GM21390 (cell line): ENCODE data around the gene NDNF.
A peak's percentile ranks its signal among the peaks of the same experiment; 100 is the strongest.

Source experiments
- ATAC-seq: cut with Tn5 transposase; IDR thresholded peaks from one replicate; pipeline ENCODE4 v1.9.1; 2021; ENCODE audit not compliant: unreplicated experiment

The NDNF gene

GRCh38 chr4:121071640-121072223 lies 603 bp downstream of the NDNF start:
- no peak for ATAC-seq

DNA sequence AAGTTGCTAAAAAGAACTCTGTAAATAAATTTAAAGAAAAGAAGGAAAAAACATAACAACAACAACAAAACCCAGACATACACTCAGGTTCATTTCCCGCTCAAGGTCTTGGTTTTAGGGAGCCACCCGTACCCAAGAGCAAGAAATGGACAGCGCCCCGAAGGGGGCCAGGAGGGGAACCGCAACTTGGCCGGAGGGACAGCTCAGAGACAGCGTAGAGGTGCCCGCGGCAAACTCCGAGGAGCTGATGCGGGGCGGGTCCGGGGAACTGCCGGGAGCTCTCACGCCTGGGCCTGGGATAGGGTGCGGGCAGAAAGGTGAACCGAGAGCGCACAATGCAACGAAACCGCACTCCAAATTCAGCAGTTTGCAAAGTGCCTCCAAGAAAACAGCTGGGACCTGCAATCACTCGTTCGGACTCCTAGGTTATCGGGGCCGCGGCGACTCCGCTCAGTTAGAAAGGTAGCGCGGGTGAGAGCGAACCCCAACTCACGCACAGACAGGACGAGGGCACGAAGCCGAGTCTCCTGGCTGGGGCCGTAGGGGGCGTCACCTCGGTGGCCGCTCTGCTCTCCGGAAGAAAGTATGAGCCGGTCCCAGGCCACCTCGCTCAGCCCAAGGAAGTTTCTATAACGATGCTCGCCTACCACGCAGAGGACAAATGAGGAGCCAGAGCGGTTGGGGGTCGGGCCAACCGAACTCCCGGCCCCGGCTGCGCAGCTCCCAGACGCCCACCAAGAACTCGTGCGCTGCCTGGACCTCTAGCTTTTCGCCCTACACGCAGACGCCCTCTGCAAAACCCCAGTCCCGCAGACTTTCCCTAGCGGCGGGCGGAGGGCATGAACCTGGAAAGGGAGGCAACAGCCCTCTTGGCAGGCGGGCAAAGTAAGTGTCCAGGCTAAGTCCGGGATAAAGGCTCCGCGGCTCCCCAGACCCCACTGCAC lies 1.4 kb downstream of the NDNF start:
- no peak for ATAC-seq

- ATAC-seq = no peak
Measured at GRCh38 chr4:121070274-121070673, 2.1 kb downstream of the NDNF start.

GRCh38 chr4:121069430-121069829 lies 2.9 kb downstream of the NDNF start:
- no peak for ATAC-seq

DNA sequence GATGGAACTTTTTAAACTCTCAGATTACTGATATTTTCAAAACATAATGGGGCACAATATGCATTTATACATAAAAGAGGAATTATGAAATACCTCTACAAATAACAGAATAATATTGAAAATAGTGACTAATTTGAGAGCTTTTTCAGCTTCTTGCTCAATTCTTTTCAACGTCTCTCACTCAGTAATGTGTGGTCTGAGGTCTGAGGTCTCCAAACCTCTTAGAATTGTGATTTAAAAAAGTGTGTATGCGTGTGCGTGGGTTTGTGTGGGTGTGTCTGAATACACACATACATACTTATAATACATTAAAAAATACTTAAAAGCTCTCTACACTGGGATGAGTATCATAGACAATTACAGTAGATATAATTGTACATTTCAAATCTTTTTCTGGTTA lies 7.9 kb downstream of the NDNF start:
- no peak for ATAC-seq

DNA sequence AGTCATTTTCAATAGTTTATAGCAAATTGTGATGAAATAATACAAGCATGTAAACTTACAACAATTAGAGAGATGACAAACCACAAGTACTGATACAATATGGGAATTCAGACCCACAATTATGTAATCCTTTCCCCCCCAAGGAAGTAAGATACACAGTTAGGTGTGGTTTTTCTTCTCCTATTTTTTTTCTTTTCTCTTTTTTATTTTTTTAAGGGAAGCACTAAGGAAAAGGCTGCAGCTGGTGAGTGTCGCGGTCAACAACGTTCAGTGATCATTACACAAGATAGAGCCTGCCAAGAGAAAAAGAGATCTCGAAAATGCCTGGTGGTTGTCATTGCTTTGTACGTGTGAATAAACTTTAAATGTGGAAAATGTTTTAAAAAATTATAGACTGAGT lies 9.8 kb downstream of the NDNF start:
- no peak for ATAC-seq

GRCh38 chr4:121061861-121062260 lies 10.5 kb downstream of the NDNF start:
- ATAC-seq = no peak

GRCh38 chr4:121061215-121061614 lies 11.1 kb downstream of the NDNF start:
- ATAC-seq = no peak

- no peak for ATAC-seq
Measured at GRCh38 chr4:121057466-121057922, 14.8 kb downstream of the NDNF start.

DNA sequence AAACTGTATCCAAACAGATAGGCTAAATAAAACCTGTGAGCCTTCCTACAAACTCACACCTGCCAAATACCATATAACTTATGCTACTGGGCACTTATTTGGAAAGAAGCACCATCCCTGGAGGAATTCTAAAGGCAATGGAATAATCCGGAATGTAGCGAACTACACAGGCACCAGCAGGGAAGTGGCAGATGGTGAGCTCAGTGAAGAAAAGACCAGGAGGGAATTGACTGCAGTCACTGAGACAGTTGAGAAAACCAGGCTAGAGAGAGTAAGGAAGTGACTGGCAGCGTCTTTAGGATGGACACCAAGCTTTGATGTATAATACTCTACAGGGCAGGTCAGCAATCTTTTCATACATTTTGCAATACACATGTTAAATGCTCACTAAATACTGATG lies 16.3 kb downstream of the NDNF start:
- ATAC-seq = no peak

DNA sequence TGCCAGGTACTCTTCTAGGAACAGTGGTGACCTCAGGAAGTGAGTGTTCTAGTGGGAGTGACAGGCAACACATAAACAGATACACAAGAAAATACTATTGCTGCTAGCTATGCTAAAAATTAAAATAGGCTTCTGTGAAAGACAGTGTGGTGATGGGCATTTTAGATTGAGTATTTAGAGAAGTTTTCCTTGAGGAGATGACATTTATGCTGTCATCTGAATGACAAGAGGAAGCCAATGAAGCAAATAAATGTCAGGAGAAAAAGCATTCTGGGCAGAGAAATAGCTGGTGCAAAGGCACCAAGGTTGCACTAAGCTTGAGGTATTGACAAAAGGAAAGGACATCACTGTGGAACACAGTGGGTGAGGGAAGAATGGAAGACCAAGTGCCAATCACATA lies 18.0 kb downstream of the NDNF start:
- no peak for ATAC-seq

DNA sequence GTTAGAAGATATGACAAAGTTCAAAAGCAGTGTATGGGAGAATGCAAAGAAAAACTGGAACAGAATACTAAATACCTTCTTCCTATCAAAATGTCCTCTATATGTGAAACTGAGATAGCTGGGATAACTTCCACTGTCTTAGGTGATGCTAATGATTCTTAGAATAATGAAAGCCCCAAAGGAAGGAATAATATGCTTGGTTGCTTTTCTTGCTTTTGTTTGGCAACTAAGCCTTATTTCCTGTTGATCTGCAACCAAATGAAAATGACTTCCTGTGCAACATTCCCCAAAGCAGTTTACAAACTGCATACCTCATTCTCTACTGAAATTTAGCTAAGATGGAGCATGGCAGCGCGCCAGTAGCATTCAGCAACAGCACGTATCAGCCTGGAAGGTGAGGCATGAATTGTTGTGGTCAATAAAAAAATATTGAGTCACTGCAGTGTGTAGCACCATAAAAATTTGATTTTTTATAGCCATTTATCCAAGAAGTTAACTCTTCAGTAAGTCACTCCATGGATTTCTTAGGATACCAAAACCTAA lies 18.7 kb downstream of the NDNF start:
- no peak for ATAC-seq

GRCh38 chr4:121050300-121050699 lies 22.0 kb downstream of the NDNF start:
- no peak for ATAC-seq

DNA sequence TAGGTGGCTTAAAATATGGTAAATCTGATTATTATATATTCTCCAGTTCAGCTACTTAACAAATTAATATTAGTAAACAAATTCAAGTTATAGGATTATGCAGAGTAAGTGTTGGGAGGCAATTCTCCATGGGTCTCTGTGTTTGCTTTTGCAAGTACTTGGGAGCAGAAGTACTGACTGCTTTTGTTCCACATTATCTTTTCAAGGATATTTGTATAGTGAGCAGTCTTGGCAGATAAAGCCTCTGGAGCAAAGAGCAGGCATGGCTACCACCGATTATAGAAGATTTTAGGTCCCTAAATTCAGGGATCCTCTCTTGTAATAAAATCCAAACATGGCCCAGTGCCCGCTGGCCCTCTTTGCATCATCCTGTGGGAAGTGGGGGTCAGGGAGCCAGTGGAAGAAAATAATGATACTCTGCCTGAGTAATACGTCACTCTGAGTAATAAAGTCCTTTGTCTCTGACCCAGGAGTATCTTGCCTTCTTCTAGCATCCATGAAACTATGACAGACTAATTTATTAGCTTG lies 23.2 kb downstream of the NDNF start:
- no peak for ATAC-seq

DNA sequence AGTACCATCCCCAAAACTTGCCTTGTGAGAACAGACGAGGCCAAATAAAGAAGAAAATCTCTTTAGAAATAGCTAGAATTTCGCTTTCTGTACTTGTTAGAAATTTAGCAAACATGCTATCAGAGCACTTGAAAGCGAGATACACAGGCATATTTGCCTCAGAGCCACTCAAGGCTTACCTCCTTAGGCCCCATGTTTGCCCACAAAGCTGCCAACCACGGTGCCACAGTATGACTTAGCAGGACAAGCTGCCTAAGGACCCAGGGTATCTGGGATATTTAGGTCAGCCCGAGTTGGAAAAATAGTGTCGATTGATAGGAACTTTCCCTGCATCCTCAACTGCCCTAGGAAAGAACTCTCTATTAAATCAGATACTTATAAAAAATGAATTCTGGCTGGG lies 24.2 kb downstream of the NDNF start:
- ATAC-seq = no peak

DNA sequence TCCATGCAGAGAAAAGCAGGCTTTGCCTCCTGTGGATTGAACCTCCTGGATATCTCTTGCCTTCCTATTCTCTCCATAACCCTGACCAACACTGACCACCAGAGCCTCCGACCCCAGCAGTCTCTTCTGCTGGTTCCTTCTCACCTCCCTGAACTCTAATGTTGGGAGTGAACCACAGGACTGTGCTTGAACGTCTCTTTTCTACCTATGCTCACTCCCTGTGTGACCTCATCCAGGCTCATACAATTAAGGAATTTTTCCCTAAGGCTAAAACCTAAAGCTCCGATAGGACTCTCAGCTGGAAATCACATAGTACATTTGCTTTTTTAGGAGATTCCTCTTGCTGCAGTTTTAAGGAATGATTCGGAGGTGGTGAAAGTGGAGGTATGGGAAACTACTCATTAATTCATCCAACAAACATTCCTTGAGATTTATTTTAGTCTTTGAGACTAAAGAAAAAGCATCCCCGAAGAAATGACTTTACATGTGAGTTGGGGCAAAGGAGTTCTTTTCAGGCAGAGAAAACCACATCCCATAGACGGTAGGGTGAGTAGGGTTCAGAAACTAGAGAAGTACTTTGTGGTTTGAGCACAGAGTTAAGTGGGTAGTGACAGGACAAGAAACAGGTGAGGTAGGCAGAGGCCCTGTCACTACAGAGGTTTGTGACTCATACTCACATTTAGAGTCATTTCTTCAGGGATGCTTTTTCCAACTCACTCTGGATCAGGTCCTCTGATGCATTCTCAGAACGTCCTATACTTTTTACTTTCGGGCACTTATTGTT lies 30.8 kb downstream of the NDNF start:
- ATAC-seq = peak; percentile 99

GRCh38 chr4:121034017-121034416 lies 38.3 kb downstream of the NDNF start:
- no peak for ATAC-seq

DNA sequence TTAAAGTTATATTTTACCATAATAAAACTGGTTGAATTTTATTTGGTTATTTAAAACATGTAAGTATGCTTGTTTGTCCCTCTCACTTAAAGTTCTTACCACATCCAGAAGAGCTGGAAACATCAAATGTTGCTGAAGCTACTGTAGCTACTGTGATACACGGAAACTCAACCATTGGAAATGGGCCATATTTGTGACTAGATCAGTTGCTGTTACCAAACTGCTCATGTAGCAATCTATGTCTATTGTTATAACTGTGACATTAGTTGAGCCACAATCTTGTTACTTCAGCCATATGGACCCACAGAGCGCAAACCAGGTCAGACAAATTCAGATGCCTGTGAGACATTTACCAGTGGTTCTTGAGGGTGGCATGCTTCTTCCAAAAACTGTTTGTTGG lies 41.6 kb downstream of the NDNF start:
- no peak for ATAC-seq

DNA sequence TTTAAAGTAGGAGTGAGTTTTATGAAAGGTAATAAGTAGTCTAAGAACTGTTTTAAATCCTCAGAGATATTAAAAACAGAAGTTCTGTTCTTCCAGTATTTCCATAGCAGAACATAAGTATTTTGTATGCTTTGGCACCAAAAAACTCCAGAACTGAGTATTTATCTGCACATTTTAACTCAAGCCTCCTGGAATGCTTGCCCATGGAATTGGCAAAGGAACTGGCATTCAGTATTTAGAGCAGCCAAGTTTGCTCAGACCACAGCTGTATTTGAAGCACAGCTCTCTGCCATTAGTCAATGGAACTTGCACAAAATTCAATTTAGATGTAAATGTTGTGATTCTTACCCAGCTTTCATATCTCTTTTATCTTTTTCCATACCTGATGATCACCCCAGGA lies 42.2 kb downstream of the NDNF start:
- ATAC-seq = no peak

DNA sequence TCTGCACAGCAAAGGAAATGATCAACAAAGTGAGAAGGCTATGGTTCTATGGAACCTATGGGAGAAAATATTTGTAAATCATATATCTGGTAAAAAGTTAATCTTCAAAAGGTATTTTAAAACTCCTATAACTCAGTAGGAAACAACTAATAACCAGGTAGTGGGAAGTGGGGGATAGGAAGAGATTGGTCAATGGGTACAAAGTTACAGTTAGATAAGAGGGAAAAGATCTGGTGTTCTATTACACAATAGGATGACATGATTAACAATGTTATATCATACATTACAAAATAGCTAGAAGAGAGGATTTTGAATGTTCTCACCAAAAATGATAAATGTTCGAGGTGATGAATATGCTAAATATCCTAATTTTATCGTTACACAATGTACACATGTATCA lies 46.3 kb downstream of the NDNF start:
- no peak for ATAC-seq

GRCh38 chr4:121025540-121025939 lies 46.8 kb downstream of the NDNF start:
- no peak for ATAC-seq
